Esophagus squamous epithelium (tissue), 5 donors: ENCODE data around the gene INPP5D. TPM values are rescaled to one million over a fixed set of nuclear protein-coding genes. Genes with fewer than 3 reads are reported as not detected.

Experiments
- DNase-seq: peaks from one replicate; lab custom pipeline; 2025; lab: John Stamatoyannopoulos, UW
- H3K27ac ChIP-seq, 4 donors: fragments of 200-600 bp; sonication (generic); one replicate each; pipeline ENCODE4 v1.5.1; 2016 to 2019; ENCODE audit warnings: mild to moderate bottlenecking in 1 of 4
- H3K27me3 ChIP-seq, 4 donors: fragments of 200-600 bp; sonication (generic); 1 replicate in 3 of 4; 2 replicates in 1 of 4; pipeline versions ENCODE4 v1.5.1 to v1.6.0; 2017 to 2021; ENCODE audit warnings: antibody characterized with exemption in 1 of 4
- H3K36me3 ChIP-seq, 3 donors: fragments of 200-600 bp; sonication (generic); one replicate each; pipeline ENCODE4 v1.5.1; 2016 to 2019
- H3K4me1 ChIP-seq, 3 donors: fragments of 200-600 bp; sonication (generic); one replicate each; pipeline ENCODE4 v1.5.1; 2017 to 2019
- H3K4me3 ChIP-seq, 4 donors: fragments of 200-600 bp; sonication (generic); 1 replicate in 3 of 4; 2 replicates in 1 of 4; pipeline ENCODE4 v1.5.1; 2016 to 2019; ENCODE audit warnings: mild to moderate bottlenecking in 2 of 4, moderate library complexity in 1 of 4
- H3K9me3 ChIP-seq, 3 donors: fragments of 200-600 bp; sonication (generic); one replicate each; pipeline ENCODE4 v1.5.1; 2016 to 2019
- CTCF ChIP-seq, 6 experiments: fragments of 450-650 bp in 4 of 6; fragments of 200-600 bp in 2 of 6; sonication (generic) in 2 of 6; IDR thresholded peaks; one replicate each; pipeline ENCODE4 v1.5.1; 2016 to 2019; ENCODE audit warnings: antibody characterized with exemption in 6 of 6, mild to moderate bottlenecking in 4 of 6, moderate library complexity in 4 of 6
- POLR2A ChIP-seq, 4 donors: fragments of 450-650 bp; IDR thresholded peaks; one replicate each; pipeline ENCODE4 v1.6.1; 2017; ENCODE audit warnings: antibody characterized with exemption in 4 of 4, mild to moderate bottlenecking in 4 of 4, moderate library complexity in 3 of 4
- WGBS, 2 donors: methylation state at CpG; one replicate each; pipeline ENCODE4 v1.1.5; 2018; 5-methylcytosine and 5-hydroxymethylcytosine counted together
- intact Hi-C: fragments of 100-400 bp; cut with DNase I; formaldehyde crosslinking; loops from one replicate; pipeline ENCODE4 v1.15.0; 2022
- total RNA-seq, 4 donors: library from RNA; depleted of rRNA; stranded (reverse); fragments of >200 nt; gene quantifications; one replicate each; pipeline ENCODE4 v1.1.0, GENCODE V29; 2016
- donor health status: DM: yes; HTN: yes; CAD: no.

Gene INPP5D
- total RNA-seq, 4 donors from 2014 or later, result 2.2 to 36.0 (median 10.2) TPM

- Histone ChIP-seq H3K4me1 (no peaks in the 10 kb centered on the region), H3K36me3 (peaks cover 0 to 53% (median 0%) of the 10 kb centered on the region in 3 donors), H3K27ac (no peak overlapping the region), H3K4me3 (no peak overlapping the region), H3K27me3 (no peaks in the 10 kb centered on the region), H3K9me3 (no peaks in the 10 kb centered on the region)
- no peak for DNase-seq
- WGBS, 2 donors, result 75 to 80% methylated on average over 13 of the region's 14 CpGs
- TF ChIP-seq CTCF (IDR thresholded peaks at IDR 0.05) (no peak), POLR2A (IDR thresholded peaks at IDR 0.05) (no peak)
- intact Hi-C loops, result no loop called here
These were observed 119.1 kb downstream of the INPP5D start for GRCh38 chr2:233178994-233179847.

DNA sequence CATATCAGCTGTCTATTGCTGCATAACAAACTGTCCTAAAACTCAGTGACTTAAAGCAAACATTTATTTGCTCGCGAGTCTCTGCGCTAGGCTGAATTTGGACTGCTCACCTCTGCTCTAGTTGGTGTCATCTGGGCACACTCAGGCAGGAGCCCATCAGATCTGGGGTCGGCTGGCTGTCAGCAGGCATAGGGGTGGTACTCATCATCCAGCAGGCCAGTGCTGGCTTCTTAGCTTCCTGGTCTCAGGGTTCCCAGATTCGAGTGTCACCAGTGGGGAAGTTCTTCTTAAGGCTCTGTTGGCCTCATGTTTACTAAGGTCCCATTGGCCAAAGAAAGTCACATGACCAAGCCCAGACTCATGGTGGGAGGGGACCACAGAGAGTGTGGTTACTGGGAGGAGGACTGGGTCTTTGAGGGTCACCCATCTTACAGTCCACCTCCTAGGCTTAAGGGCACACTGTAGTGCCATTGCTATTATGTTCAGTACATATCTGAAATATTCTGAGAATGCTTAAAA, 119.8 kb downstream of the INPP5D start:
- no peak for DNase-seq
- Histone ChIP-seq H3K4me3 (no peak overlapping the region), H3K27ac (no peak overlapping the region), H3K4me1 (no peaks in the 10 kb centered on the region), H3K9me3 (no peaks in the 10 kb centered on the region), H3K27me3 (no peaks in the 10 kb centered on the region), H3K36me3 (peaks cover 0 to 58% (median 0%) of the 10 kb centered on the region in 3 donors)
- intact Hi-C loops, result no loop called here
- TF ChIP-seq CTCF (IDR thresholded peaks at IDR 0.05) (no peak), POLR2A (IDR thresholded peaks at IDR 0.05) (no peak)
- 78 to 100% methylated on average over 4 of the region's 5 CpGs for WGBS, 2 donors

- no peaks in the 10 kb centered on the region for H3K9me3 ChIP-seq
- H3K27ac ChIP-seq, result no peak overlapping the region
- H3K4me1 ChIP-seq, result no peaks in the 10 kb centered on the region
- H3K36me3 ChIP-seq, result peaks cover 0 to 50% (median 0%) of the 10 kb centered on the region in 3 donors
- DNase-seq, result no peak
- H3K27me3 ChIP-seq, result no peaks in the 10 kb centered on the region
- intact Hi-C loops, result no loop called here
- no peak overlapping the region for H3K4me3 ChIP-seq
- no peak for TF ChIP-seq CTCF (IDR thresholded peaks at IDR 0.05)
- no peak for TF ChIP-seq POLR2A (IDR thresholded peaks at IDR 0.05)
- 83 to 89% methylated on average over 8 to 9 of the region's 9 CpGs for WGBS, 2 donors
These were observed 123.8 kb downstream of the INPP5D start for GRCh38 chr2:233183869-233184418.

- H3K27me3 ChIP-seq, result no peaks in the 10 kb centered on the region
- TF ChIP-seq CTCF (IDR thresholded peaks at IDR 0.05) (no peak), POLR2A (IDR thresholded peaks at IDR 0.05) (no peak)
- DNase-seq, result no peak
- H3K27ac ChIP-seq, result no peak overlapping the region
- intact Hi-C loops, result no loop called here
- H3K4me1 ChIP-seq, result no peaks in the 10 kb centered on the region
- H3K36me3 ChIP-seq, result peaks cover 0 to 44% (median 0%) of the 10 kb centered on the region in 3 donors
- H3K4me3 ChIP-seq, result no peak overlapping the region
- 48 to 60% methylated on average over 3 of the region's 8 CpGs for WGBS, 2 donors
- H3K9me3 ChIP-seq, result no peaks in the 10 kb centered on the region
These were observed 124.5 kb downstream of the INPP5D start for GRCh38 chr2:233184669-233185068.

GRCh38 chr2:233185330-233185729, 125.2 kb downstream of the INPP5D start:
- no peak for DNase-seq

More at GRCh38 chr2:233185330-233185729, 125.2 kb downstream of the INPP5D start:
- no peaks in the 10 kb centered on the region for H3K4me1 ChIP-seq
- H3K4me3 ChIP-seq, result no peak overlapping the region
- no peaks in the 10 kb centered on the region for H3K9me3 ChIP-seq
- intact Hi-C loops, result no loop called here
- TF ChIP-seq CTCF (IDR thresholded peaks at IDR 0.05) (no peak), POLR2A (IDR thresholded peaks at IDR 0.05) (no peak)
- H3K36me3 ChIP-seq, result peaks cover 0 to 48% (median 0%) of the 10 kb centered on the region in 3 donors
- WGBS, 2 donors, result 58 to 61% methylated on average over 7 of the region's 7 CpGs
- H3K27ac ChIP-seq, result no peak overlapping the region
- no peaks in the 10 kb centered on the region for H3K27me3 ChIP-seq
